GM21447 (cell line): ENCODE measurements around the gene NAT14.

Experiments used
- ATAC-seq: cut with Tn5 transposase; IDR thresholded peaks from one replicate; pipeline ENCODE4 v1.9.1; 2021; ENCODE audit not compliant: unreplicated experiment

Gene NAT14

DNA sequence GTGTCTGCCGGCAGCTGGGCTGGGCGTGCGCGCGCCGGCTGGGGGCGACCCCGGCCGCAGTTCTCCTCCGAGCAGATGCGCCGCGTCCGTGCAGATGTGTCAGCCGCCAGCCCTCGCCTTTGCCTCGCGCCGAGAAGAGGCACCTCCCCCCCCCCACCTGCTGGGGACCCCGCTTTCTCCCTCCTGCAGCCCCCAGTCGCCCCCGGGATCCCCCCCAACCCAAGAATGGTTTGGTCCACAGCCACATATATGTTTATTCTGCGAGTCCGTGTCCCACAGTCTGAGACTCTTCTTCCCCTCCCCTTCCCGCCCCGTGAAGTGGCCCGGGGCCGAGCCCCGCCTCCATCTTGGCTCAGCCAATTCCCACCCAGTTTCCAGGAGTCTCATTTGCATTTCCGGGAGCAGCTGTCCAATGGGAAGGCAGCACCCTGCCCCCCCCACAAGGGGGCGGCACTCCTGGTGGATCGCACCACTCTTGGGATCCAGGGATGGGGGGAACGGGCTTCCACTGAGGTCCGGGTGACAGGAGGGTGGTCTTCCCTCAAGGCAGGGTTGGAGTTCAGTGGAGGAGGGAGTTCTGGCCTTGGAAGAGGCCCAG, 32.1 kb upstream of the NAT14 start:
- ATAC-seq: no peak

DNA sequence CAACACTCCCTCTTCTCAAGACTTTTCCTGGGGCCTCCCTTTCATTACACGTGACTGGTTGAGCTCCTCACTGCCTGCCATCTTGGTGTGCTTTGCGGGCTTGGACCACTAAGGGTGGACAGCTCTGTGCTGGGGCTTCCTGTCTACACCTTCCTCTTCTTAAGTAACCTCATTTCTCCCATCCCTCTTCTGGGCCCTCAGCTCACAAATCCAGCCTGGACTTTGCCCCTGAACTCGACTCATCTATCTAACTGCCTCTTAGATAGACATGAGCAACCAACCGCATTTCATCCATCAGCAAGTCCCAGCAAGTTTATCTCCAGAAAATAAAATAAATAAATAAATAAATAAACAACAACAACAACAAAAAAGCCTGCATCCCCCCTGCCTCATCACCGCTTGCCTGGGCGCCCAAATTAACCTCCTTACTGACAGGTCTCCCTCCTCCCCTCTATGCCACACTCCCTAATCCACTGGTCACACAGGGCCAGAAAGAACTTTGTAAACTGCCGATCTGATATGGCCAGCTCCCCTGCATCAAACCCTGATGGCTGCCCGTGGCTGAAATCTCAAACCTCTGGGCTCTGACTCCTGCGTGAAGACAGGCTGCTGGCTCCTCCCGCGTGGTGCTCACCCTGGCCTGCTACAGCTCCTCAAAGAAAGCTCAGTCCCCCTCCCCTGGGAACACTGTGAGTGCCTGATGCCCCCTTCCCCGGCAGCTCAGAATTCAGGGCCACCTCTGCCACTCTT, 31.3 kb upstream of the NAT14 start:
- ATAC-seq: no peak

DNA sequence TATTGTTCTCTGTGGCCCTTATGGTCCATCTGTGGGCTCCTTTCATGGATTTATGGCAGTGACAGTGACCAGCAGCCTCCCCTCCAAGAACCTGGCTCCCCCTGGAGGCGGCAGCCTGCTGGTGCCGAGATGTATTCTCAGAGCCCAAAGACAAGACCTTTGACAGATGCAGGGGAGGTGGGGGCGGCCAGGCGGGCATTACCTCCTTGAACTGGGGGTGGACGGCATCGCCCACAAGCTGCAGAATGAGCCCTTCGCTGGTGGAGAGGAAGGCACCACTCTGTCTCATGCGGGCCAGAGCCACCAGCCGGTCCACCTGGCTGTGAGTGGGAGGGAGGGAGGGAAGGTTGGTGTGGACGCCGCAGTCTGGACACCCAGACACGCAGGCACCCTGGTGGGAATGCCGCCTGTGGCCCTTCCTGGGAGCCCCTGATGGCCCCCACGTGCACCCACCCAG, 30.2 kb upstream of the NAT14 start:
- no peak for ATAC-seq

DNA sequence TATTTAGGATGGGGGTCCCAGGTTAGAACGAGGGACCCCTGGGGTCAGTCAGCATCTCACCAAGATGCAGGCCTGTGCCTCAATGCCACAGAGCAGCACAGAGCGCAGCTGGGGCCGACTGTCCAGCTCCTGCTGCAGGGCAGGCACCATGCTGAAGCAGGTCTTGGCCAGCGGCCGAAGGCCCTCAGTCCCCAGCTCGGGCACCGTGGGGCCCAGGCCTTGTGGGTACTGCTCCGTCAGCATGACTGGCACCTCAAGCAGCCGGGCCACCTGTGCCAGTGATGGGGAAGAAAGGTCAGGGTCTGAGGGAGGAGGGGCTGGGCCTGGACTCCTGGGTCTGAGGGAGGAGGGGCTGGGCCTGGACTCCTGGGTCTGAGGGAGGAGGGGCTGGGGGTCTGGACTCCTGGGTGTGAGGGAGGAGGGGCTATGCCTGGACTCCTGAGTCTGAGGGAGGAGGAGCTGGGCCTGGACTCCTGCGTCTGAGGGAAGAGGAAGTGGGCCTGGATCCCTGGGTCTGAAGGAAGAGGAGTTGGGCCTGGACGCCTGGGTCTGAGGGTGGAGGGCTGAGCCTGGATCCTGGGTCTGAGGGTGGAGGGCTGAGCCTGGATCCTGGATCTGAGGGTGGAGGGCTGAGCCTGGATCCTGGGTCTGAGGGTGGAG, 29.3 kb upstream of the NAT14 start:
- no peak for ATAC-seq

DNA sequence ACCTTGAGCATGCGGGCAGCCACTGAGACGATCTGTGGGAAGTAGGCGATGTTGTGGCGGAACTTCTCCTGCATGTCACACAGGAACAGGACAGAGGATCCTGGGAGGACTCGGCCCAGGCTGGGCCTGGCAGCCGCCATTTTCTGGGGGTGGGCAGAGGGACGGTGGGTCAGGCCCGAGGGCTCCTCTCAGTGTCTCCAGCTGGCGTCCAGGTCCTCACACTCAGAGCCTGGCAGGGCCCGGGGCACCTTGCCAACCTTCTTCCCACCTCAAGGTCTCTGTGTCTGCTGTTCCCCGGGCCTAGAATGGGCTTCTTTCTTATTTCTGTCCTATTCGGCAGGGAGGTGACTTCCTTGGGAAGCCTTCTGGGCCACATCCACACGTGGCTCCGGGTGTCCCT, 28.6 kb upstream of the NAT14 start:
- no peak for ATAC-seq

DNA sequence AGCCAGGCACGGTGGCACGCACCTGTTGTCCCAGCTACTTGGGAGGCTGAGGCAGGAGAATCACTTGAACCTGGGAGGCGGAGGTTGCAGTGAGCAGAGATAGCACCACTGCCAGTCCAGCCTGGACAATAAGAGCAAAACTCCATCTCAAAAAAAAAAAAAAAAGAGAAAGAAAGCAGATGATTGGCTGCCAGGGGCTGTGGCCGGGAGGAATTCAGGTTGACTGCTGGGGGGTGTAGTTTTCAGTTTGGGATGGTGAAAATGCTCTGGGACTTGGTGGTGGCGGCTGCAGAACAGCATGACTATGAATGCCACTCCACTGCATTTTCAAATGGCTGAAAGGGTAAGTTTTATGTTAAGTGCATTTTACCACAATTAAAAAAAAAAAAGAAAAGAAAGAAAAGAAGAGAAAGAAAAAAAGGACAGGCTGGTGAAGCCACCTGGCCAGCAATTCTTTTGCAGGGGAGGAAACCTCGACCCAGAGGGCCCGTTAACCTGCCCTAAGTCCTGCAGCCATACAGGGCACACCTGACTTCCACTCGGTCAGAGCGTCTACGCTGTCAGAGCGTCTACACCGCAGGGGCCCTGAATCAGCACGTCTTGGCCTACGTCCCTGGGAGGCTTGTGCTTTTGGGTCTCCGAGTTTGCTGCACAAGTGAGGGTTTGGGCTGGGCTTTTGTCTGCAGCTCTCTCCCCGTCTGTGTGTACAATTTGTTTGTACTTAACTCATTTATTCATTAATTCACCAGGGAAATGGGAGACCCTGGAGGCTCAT, 27.1 kb upstream of the NAT14 start:
- no peak for ATAC-seq

DNA sequence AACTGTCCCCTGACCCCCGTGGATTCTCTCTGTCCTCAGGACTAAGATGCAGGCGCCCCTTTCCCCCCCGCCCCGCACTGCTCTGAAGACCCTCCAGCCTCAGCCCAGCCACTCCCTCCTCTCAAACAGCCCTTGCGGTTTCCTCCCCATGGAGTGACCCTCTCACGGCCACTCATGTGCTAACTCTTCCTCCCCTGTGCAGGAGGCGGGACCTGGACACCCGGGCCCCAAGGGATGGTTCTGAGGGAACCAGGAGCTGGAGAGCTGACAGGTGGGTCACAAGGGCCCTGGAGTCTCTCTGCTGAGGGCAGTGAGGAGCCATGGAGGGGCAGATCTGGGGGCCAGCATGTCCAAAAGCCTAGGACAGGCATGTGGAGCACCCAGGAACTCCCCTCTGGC, 25.4 kb upstream of the NAT14 start:
- ATAC-seq: no peak

DNA sequence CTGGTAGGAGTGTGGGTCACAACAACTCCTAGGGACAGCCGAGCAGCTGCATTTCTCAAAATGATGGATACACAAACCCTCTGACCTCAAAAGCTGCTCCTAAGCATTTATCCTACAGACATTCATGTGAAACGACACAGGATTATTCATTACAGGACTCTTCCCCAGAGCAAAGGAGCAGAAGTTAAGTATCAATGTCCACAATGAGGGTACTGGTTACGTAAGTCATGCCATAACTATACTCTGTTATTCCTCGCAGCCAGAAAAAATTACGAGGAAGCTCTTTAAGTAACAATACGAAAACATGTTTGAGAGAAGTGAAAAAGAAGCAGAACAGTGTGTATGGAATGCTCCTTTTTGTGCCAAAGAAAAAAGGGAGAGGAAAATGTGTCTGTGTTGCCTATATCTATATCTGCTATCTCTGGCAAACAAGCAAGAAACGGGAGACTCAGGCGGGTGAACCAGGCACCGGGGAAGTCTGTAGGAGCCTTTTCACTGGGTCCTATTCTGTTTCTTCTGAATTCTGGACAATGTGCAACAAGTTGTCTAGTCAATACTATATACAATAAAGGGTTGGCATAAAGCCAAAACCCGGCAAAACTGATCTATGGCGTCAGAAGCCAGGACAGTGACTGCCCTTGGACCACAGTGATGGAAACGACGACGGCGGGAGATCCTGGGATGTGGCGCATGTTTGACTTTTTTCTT, 24.9 kb upstream of the NAT14 start:
- ATAC-seq: no peak

DNA sequence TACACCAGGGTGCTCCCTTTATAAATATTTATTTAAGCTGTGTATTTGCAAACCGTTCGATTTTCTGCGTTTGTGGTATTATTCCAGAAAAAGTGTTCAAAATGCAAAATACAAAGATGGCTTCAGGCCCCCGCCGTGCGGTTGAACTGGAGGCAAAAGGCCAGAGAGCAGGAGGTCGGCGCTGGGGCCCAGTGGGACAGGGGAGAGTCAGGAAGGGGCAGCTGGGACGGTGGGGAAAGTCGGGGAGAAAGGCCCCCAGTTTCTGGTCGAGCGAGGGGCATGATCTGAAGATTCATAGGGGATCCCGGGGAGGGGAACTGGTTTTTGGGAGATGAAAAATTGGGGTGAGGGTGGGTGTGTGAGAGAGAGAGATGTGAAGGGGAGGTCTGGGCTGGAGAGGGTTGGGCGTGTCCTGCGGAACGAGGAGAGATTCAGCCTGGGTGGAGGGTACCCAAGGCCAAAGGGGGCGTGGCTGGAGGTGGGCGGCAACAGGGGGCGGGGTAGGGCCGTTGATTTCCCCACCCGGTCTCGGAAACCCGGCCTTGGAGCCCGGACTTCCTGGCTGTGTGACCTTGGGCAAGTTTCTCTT, 24.2 kb upstream of the NAT14 start:
- ATAC-seq: no peak

DNA sequence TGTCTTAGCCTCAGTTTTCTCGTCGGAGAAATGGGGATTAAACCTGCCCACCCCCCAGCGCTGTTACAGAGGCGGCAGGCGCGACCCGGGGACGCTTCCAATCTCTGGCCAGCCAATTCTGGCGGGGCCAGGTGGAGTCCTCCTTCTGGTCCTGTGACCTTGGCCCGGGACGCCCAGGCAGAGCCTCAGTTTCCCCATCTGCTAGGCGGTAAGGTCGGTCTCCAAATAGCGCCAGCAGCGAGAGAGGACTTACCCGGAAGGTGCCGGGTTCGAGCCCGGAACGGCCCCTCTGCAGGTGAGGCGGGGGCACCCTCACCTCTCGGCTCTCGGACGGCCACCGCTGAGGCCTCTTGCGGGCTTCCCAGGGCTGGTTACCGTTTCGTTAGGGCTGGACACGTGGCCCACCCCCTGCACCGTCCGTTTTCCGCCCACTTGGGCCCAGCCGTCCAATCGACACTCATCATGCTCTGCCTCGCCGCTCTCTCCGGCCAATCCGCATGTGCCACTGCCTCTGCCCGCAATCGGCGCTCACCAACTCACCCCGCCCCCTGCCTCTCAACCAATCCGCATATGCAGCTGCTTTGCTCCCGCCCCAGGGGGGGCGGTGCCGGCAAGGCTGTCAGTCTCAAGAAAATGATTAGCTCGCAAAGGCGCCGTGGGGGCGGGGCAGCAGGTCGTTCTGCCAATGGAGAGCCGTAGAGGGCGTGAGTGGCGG, 23.6 kb upstream of the NAT14 start, which contains the start of gene ISOC2:
Gene ISOC2 (minus strand): TSS at position 384 of the 715 bp plus-strand sequence. CDS start 5,156 bp downstream, outside the sequence.
- ATAC-seq: peak; percentile 91

DNA sequence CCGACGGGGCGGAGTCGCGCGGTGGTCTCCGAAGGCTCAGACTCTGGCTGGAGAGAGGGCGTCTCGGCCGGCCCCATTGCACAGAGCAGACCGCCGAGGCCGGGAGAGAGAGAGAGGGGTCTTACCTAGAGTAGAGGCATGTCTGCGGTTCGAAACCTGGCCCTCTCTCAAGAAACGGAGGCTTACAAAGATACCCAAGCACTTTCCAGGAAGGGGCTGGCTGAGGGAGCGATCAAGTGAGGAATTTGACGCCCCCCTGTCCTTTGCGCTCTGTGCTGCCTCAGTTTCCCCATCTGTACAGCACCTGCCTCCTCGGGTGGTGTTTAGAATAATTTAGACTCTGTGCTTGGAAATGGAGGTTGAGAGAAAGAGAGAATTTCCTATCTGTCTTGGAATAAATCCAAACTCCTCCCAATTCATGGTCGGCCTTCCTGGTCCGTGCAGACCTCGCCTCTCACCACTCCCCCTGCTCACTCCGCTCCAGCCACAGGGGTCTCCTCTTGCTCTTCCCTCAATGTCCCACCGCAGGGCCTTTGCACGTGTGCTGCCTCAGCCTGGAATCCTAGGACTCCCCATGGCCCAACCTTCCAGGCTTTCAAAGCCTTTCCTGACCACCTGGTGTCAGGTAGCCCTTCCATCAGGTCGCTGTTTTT, 22.9 kb upstream of the NAT14 start:
- no peak for ATAC-seq

DNA sequence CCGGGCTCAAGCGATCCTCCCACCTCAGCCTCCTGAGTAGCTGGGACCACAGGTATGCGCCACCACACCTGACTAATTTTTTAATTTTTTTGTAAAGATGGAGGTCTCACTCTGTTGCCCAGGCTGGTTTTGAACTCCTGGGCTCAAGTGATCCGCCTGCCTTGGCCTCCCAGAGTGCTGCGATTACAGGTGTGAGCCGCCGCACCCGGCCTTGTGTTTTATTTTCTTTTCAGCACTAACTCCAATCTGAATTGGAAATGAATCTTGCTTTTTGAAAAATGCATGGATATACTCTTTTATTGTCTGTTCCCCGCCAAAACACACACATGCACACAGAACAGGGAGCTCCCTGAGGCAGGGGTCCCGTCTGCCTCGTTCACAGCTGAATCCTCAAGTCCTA, 22.3 kb upstream of the NAT14 start:
- ATAC-seq: no peak

DNA sequence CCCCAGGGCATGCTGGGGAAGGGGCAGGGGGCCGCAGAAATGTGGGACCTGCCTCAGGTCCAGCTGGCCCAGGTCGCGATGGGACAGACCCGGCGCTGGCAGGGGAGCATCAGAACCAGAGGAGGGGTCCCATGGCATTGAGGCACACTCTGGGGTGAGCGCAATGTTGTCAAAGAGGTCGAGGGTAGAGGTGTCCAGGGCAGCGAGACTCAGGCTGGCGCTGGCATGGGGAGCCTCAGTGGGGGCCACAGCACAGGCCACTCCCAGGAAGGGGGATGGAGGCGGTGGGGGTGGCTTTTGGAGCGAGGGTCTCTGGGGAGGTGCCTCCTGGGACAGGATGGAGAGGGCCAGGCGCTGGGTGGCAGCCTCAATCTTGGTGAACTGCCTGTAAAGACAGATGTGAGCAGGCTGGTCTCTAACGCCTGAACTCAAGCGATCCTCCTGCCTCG, 21.4 kb upstream of the NAT14 start:
- no peak for ATAC-seq

DNA sequence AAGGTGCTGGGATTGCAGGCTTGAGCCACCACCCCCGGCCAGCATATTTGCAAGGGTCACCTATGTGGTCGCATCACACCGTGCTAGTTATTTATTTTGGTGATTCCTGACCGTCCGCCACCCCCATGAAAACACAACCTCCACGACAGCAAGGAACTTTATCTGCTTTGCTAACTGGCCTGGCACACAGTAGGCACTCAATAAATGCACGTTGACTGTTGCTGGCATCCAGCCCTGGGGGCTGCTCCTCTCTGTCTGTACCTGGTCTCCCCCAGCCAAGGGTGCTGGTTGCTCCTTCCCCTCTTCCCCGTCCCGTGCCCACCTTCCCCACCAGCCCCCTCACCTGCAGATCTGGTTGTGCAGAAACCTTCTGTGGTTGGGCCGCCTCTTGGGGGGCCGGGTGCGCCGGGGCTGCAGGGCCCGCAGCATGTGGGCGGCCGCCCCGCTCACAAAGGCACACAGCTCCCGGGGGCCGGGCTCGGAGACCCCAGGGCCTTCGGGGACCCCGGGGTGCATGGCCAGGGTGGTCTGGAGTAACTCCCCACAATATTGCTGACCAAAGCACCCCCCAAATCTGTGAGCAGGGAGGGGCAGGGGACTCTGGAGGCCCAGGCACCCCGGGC, 20.8 kb upstream of the NAT14 start:
- ATAC-seq: no peak

DNA sequence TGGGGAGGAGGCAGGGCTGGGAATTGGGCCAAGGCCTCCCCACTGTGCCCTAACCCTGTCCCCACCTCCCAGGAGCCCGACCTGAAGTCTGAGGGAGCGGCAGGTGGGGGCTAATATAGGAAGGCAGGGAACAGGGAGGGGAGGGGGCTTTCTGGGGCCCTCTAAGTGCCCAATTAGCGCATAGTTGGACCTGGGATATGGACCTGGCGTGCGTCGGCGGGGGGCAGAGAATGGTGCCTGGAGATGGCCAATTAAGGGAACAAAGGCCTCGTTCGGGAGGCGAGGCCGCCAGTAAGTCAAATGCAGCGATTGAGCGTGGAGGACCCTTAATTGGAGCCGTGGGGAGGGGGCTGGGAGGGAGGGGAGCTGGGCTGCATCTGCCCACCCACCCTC, 20.3 kb upstream of the NAT14 start, which contains the start of gene C19orf85:
Gene C19orf85 (minus strand): TSS at position 90 of the 393 bp plus-strand sequence. CDS start 197 bp downstream, outside the sequence.
- ATAC-seq: no peak

DNA sequence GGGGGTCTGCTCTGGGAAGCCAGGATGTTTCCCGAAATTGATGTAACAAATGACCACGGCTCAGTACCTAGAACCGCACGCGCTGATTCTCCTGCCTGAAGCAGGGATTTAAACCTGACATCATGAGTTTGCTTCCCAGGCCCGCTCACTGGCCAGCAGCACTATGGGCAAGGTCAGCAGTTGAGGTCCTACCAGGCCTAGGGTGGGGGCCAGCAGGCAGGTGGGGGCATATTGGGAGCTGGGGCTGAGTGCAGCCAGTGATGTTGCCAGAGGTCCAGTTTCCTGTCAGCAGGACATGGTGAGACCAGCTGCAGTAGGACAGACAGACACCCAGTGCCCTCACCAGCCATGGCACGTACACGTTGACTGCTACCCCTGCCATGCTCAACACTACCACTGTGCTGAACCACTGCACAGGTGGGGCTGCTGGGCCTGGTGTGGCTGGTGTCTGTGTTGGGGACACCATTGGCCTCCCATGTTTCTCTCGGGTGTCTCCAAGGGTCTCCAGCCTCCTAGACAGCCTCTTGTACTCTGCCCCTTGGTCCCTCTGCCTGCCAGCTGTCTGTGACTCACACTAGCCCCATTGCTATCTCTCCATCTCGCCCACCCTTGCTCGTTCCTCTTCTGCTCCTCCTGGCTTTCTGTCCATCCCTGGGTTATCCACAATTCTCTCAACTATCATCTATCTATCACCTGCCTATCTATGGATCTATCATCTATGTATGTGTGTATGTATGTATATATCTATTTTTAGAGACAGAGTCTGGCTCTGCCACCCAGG, 19.3 kb upstream of the NAT14 start:
- ATAC-seq: no peak

DNA sequence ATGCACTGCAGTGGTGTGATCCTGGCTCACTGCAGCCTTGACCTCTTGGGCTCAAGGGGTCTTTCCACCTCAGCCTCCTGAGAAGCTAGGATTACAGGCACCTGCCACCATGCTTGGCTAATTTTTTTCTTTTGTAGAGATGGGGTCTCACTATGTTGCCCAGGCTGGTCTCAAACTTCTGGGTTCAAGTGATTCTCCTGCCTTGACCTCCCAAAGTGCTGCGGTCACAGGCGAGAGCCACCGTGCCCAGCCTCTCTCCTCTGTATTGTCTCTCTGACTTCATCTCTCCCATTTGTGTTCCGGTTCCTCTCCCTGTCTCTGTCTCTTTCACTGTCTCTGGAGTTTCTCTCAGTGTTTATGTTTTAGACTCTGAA, 18.8 kb upstream of the NAT14 start:
- no peak for ATAC-seq
